Psoas muscle (tissue), 8 donors: ENCODE results near the gene SLC25A13. TPM values are rescaled to one million over a fixed set of nuclear protein-coding genes. Genes with fewer than 3 reads are reported as not detected.

Source experiments
- ATAC-seq, 4 donors: fragments of 200-7000 bp; cut with Tn5 transposase; one replicate each; pipeline ENCODE4 v1.9.1; 2020; ENCODE audit warnings: moderate library complexity in 3 of 4, mild to moderate bottlenecking in 2 of 4
- DNase-seq, 2 donors: peaks; one replicate each; pipeline ENCODE4 v3.0.0-alpha.2; 2020
- H3K27ac ChIP-seq: fragments of 200-600 bp; one replicate; pipeline ENCODE4 v1.8.0; 2022
- H3K27me3 ChIP-seq, 3 donors: fragments of 200-600 bp in 1 of 3; one replicate each; pipeline versions ENCODE4 v1.6.1 to v1.8.0; 2013 to 2022; ENCODE audit warnings: low read length in 2 of 3, mild to moderate bottlenecking in 2 of 3, moderate library complexity in 1 of 3; ENCODE audit not compliant: insufficient read depth in 3 of 3
- H3K36me3 ChIP-seq, 2 donors: fragments of 200-600 bp in 1 of 2; one replicate each; pipeline versions ENCODE4 v1.6.1 to v1.8.0; 2013 to 2022; ENCODE audit warnings: low read depth in 1 of 2, mild to moderate bottlenecking in 1 of 2, moderate library complexity in 1 of 2; ENCODE audit not compliant: insufficient read depth in 1 of 2
- H3K4me1 ChIP-seq: fragments of 200-600 bp; one replicate; pipeline ENCODE4 v1.8.0; 2022
- H3K4me3 ChIP-seq: fragments of 200-600 bp; one replicate; pipeline ENCODE4 v1.8.0; 2022; ENCODE audit warnings: mild to moderate bottlenecking
- H3K9me3 ChIP-seq: fragments of 200-600 bp; one replicate; pipeline ENCODE4 v1.8.0; 2022
- CTCF ChIP-seq: fragments of 200-600 bp; IDR thresholded peaks from one replicate; pipeline ENCODE4 v1.8.0; 2022; ENCODE audit warnings: antibody characterized with exemption
- WGBS, 3 donors: extraction: QIAGEN DNeasy Blood & Tissue Kit; methylation state at CpG; one replicate each; pipeline versions ENCODE4 v1.1.6 to v1.1.7; 2013; 5-methylcytosine and 5-hydroxymethylcytosine counted together
- intact Hi-C, 2 donors: fragments of 100-400 bp; cut with DNase I; formaldehyde crosslinking; loops; one replicate each; pipeline versions ENCODE4 v1.11.0 to v1.14.2; 2022
- polyA plus RNA-seq, 3 donors: library from polyadenylated mRNA; stranded (reverse); fragments of 200-250 nt; gene quantifications; one replicate each; pipeline ENCODE4 v1.2.3, GENCODE V29; 2013
- total RNA-seq, 4 donors: library from RNA; stranded (reverse); fragmentation: NEBNext Ultra II Directional in 2 of 4; extraction: Animal tissue kit (Norgen Biotek cat#: 25700) in 2 of 4; gene quantifications; one replicate each; pipeline versions ENCODE4 v1.2.1 to v1.2.4, GENCODE V29; 2021 to 2023
- donor health status: healthy with polysubstance abuse.
- donor health status: DM: no; HTN: no; CAD: no; lungs with moderate emphysema.
- donor health status: Bipolar disorder and iron deficiency.
- donor health status: healthy.
- donor health status: DM: yes; HTN: yes; CAD: no.
- donor health status: DM: no; HTN: no; CAD: no.
- donor health status: DM: no; HTN: no; CAD: no.
- donor health status: DM: yes; HTN: yes; CAD: no.

Gene SLC25A13
- total and polyA plus RNA-seq, 7 donors = 3.3 to 31.6 (median 9.0) TPM

GRCh38 chr7:96075510-96076349 lies 246.2 kb downstream of the SLC25A13 start:
- no peaks in the 10 kb centered on the region for H3K36me3 ChIP-seq
- ATAC-seq = peak; percentile 67 to 96 (median 86)
- WGBS, 3 donors = 1 to 2% (median 2%) methylated on average over 47 of the region's 47 CpGs
- no peaks in the 10 kb centered on the region for H3K9me3 ChIP-seq
- peaks cover 3 to 11% (median 3%) of the 10 kb centered on the region in 3 donors for H3K27me3 ChIP-seq
- peak; percentile 80 for TF ChIP-seq CTCF
- H3K27ac ChIP-seq = no peak overlapping the region
- peaks cover 5% of the 10 kb centered on the region for H3K4me1 ChIP-seq
- H3K4me3 ChIP-seq = peak overlapping the region; percentile 61
- peak; percentile 53 to 69 for DNase-seq
- intact Hi-C loops = loop anchor here (1.0 to 5.0 kb wide), 2 partner anchors 952 kb away; no protein-coding TSS in a partner anchor

GRCh38 chr7:96074871-96075270 lies 247.0 kb downstream of the SLC25A13 start:
- intact Hi-C loops = loop anchor here (1.0 to 5.0 kb wide), 2 partner anchors 952 kb away; no protein-coding TSS in a partner anchor
- 59 to 71% (median 62%) methylated on average over 1 of the region's 1 CpG for WGBS, 3 donors
- ATAC-seq (no peak), DNase-seq (no peak)
- H3K9me3 ChIP-seq = no peaks in the 10 kb centered on the region
- no peak overlapping the region for H3K27ac ChIP-seq
- no peak for TF ChIP-seq CTCF
- no peak overlapping the region for H3K4me3 ChIP-seq
- H3K36me3 ChIP-seq = no peaks in the 10 kb centered on the region
- peaks cover 3 to 11% (median 3%) of the 10 kb centered on the region in 3 donors for H3K27me3 ChIP-seq
- peaks cover 5% of the 10 kb centered on the region for H3K4me1 ChIP-seq
